Muscle layer of duodenum (tissue), 2 donors: ENCODE results near the gene CCNI2.

Experiments
- H3K27ac ChIP-seq: one replicate; pipeline ENCODE4 v1.7.0; 2013; ENCODE audit warnings: mild to moderate bottlenecking, low read length
- H3K27me3 ChIP-seq: one replicate; pipeline ENCODE4 v1.7.0; 2013; ENCODE audit warnings: low read depth, mild to moderate bottlenecking, control low read depth, low read length
- H3K36me3 ChIP-seq, 2 donors: one replicate each; pipeline ENCODE4 v1.7.0; 2013; ENCODE audit warnings: low read length in 2 of 2, control low read depth in 1 of 2, mild to moderate bottlenecking in 1 of 2; ENCODE audit not compliant: insufficient read depth in 2 of 2, control insufficient read depth in 1 of 2
- H3K4me1 ChIP-seq, 2 donors: one replicate each; pipeline ENCODE4 v1.7.0; 2013; ENCODE audit warnings: low read length in 2 of 2, mild to moderate bottlenecking in 2 of 2, control low read depth in 1 of 2, moderate library complexity in 1 of 2; ENCODE audit not compliant: insufficient read depth in 2 of 2, control insufficient read depth in 1 of 2
- H3K4me3 ChIP-seq, 2 donors: one replicate each; pipeline ENCODE4 v1.7.0; 2013; ENCODE audit warnings: low read length in 2 of 2, low read depth in 1 of 2, mild to moderate bottlenecking in 1 of 2
- H3K9me3 ChIP-seq, 2 donors: one replicate each; pipeline ENCODE4 v1.7.0; 2013; ENCODE audit warnings: low read length in 2 of 2, control low read depth in 1 of 2, mild to moderate bottlenecking in 1 of 2; ENCODE audit not compliant: control insufficient read depth in 1 of 2
- donor health status: healthy.

Gene CCNI2

GRCh38 chr5:132746954-132747615, at the start of gene CCNI2:
TSS of gene CCNI2 (plus strand) at chr5:132747426. CDS start at chr5:132747496, 70 bp downstream.
- peaks cover 0 to 6% of the 10 kb centered on the region in 2 donors for H3K36me3 ChIP-seq
- H3K4me3 ChIP-seq = peak within 1 kb of the TSS; percentile 53 to 64
- no peak within 1 kb of the TSS for H3K27ac ChIP-seq
- H3K9me3 ChIP-seq = no peaks in the 10 kb centered on the region
- H3K27me3 ChIP-seq = peaks cover 10% of the 10 kb centered on the region
- H3K4me1 ChIP-seq = peaks cover 0 to 11% of the 10 kb centered on the region in 2 donors

DNA sequence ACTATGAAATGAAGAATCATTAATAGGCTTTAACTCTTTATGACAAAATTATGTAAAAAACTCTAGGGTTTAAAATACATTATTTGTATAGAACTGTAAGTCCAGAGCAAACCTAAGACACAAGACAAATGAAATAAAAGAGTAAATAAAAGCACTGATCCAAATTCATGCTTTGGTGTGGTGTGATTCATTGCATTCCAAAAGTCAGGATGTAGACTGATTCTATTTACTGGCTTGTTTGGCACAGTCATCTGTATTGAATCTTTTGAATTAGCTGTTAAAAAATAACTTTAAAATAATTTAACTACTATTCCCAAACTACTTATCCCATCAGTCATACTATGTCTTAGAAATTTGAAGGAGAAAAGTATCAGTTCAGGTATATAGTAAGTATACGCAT, 42.4 kb upstream of the CCNI2 start:
- H3K9me3 ChIP-seq = no peaks in the 10 kb centered on the region
- H3K27me3 ChIP-seq = no peaks in the 10 kb centered on the region
- peaks cover 12 to 20% of the 10 kb centered on the region in 2 donors for H3K36me3 ChIP-seq
- no peaks in the 10 kb centered on the region for H3K4me1 ChIP-seq
- no peak overlapping the region for H3K4me3 ChIP-seq
- H3K27ac ChIP-seq = no peak overlapping the region

GRCh38 chr5:132708645-132709044, 38.6 kb upstream of the CCNI2 start:
- no peaks in the 10 kb centered on the region for H3K9me3 ChIP-seq
- no peak overlapping the region for H3K27ac ChIP-seq
- H3K4me1 ChIP-seq = no peaks in the 10 kb centered on the region
- no peaks in the 10 kb centered on the region for H3K36me3 ChIP-seq
- no peaks in the 10 kb centered on the region for H3K27me3 ChIP-seq
- H3K4me3 ChIP-seq = no peak overlapping the region

GRCh38 chr5:132714456-132715307, 32.5 kb upstream of the CCNI2 start:
- H3K4me3 ChIP-seq = no peak overlapping the region
- H3K9me3 ChIP-seq = no peaks in the 10 kb centered on the region
- H3K4me1 ChIP-seq = no peaks in the 10 kb centered on the region
- no peak overlapping the region for H3K27ac ChIP-seq
- H3K36me3 ChIP-seq = no peaks in the 10 kb centered on the region
- no peaks in the 10 kb centered on the region for H3K27me3 ChIP-seq

GRCh38 chr5:132718544-132719312, 28.5 kb upstream of the CCNI2 start:
- Histone ChIP-seq H3K27me3 (no peaks in the 10 kb centered on the region), H3K36me3 (peaks cover 4 to 9% of the 10 kb centered on the region in 2 donors), H3K9me3 (no peaks in the 10 kb centered on the region), H3K4me1 (no peaks in the 10 kb centered on the region), H3K4me3 (no peak overlapping the region), H3K27ac (no peak overlapping the region)

DNA sequence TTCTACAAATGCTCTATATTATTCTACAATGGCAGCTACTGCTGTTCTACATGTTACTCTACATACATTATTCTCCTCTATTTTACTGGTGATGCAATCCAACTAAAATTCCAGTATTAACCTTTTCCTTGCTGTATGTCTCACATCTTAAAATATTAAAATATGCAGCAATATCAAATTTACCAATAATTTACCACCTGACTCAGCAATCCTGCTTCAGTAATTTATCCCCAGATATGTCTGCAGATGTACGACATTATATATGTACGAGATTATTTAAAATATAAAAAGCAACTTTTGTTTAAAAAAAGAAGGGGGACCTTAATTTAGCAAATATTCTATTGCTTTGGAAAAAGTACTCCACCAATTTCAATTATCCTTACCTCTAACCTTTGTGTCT, 21.5 kb upstream of the CCNI2 start:
- H3K27ac ChIP-seq = no peak overlapping the region
- no peaks in the 10 kb centered on the region for H3K4me1 ChIP-seq
- H3K4me3 ChIP-seq = no peak overlapping the region
- H3K9me3 ChIP-seq = no peaks in the 10 kb centered on the region
- no peaks in the 10 kb centered on the region for H3K27me3 ChIP-seq
- H3K36me3 ChIP-seq = peaks cover 0 to 2% of the 10 kb centered on the region in 2 donors

- no peak overlapping the region for H3K27ac ChIP-seq
- no peaks in the 10 kb centered on the region for H3K36me3 ChIP-seq
- H3K9me3 ChIP-seq = no peaks in the 10 kb centered on the region
- no peaks in the 10 kb centered on the region for H3K4me1 ChIP-seq
- H3K27me3 ChIP-seq = no peaks in the 10 kb centered on the region
- no peak overlapping the region for H3K4me3 ChIP-seq
Observed at GRCh38 chr5:132729896-132730295, 17.3 kb upstream of the CCNI2 start.

- Histone ChIP-seq H3K36me3 (no peaks in the 10 kb centered on the region), H3K4me3 (no peak overlapping the region), H3K9me3 (no peaks in the 10 kb centered on the region), H3K27me3 (no peaks in the 10 kb centered on the region), H3K4me1 (peaks cover 0 to 13% of the 10 kb centered on the region in 2 donors), H3K27ac (no peak overlapping the region)
Observed at GRCh38 chr5:132733499-132734148, 13.6 kb upstream of the CCNI2 start.

DNA sequence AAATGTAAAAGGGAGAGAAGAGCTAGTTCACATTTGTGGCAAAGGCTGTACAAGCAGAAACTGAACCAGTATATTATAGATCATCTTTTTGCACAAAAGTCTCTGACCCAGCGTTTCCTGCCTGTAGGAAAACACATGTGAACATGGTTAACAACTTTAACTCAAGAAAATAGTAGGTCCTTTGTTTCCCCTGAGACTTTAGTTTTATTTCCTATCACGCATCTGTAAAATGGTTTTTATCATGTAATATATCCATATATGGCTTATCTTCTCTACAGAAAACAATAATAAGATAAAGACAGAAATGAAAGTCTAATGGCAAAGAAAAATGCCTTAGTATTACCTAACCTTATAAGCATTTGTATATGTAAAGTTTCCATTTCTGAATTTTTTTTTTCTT, 12.5 kb upstream of the CCNI2 start:
- no peak overlapping the region for H3K27ac ChIP-seq
- H3K27me3 ChIP-seq = no peaks in the 10 kb centered on the region
- no peaks in the 10 kb centered on the region for H3K9me3 ChIP-seq
- peaks cover 0 to 13% of the 10 kb centered on the region in 2 donors for H3K4me1 ChIP-seq
- no peaks in the 10 kb centered on the region for H3K36me3 ChIP-seq
- H3K4me3 ChIP-seq = no peak overlapping the region

DNA sequence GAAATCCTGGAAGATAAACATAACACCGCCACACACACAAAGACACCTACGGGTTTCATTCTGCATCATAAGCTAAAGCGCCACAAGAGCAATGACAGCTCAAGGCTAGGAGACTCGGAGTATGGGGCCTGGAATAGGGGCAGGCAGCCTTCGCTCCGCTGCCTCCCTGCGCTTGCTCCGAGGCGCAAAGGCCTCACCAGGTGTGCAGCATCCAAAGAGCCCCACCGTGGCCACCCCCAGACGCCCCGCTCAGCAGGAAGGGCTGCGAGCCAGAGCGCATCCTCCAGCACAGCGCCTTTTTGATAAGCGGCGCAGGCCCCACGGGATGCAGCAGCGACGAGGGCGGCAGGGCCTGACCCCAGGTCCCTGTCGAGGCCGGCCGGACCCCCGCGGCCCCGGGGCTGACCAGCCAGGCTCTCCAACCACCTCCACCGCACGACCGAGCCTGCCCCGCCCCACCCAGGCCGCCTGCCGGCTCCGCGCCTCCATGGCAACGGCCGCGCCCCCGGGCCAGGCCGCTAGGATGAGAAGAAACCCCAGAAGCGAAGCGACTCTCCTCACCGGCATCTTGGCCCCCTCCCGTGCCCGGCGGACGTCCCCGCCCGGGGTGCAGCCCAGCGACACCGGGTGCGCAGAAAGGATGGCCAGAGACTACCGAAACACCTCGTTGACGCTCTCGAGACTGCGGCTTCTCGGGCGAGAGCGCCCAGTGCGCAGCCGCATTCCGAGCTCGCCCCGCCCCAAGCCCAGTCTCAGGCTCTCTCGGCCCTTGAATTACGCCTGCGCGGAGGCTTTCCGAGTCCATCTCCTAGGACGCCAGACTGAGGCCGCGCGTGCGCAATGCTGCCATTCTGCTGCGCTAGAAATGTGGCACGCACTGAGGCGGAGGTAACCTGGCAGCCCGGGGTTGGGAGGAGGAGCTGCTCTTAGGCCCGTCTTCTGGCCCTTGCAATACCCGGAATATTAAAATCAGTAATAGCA, 10.1 kb upstream of the CCNI2 start, which contains the start of gene KIF3A:
Gene KIF3A, minus strand, starts transcription at position 694 of the 981 bp plus-strand sequence. Its CDS starts 127 bp downstream, at position 567.
- Histone ChIP-seq H3K36me3 (no peaks in the 10 kb centered on the region), H3K27me3 (peaks cover 4% of the 10 kb centered on the region), H3K4me1 (peaks cover 0 to 13% of the 10 kb centered on the region in 2 donors), H3K9me3 (no peaks in the 10 kb centered on the region), H3K27ac (no peak within 1 kb of the TSS), H3K4me3 (peak within 1 kb of the TSS; percentile 69 to 99)
